CD4-positive, alpha-beta T cell treated with Interleukin-6 for 4 hours (primary cell): ENCODE measurements around the gene CTU2.

ENCODE experiments used
- DNase-seq: peaks from one replicate; pipeline ENCODE4 v3.0.0-alpha.2; 2020; ENCODE audit warnings: mixed read lengths

Gene CTU2

DNA sequence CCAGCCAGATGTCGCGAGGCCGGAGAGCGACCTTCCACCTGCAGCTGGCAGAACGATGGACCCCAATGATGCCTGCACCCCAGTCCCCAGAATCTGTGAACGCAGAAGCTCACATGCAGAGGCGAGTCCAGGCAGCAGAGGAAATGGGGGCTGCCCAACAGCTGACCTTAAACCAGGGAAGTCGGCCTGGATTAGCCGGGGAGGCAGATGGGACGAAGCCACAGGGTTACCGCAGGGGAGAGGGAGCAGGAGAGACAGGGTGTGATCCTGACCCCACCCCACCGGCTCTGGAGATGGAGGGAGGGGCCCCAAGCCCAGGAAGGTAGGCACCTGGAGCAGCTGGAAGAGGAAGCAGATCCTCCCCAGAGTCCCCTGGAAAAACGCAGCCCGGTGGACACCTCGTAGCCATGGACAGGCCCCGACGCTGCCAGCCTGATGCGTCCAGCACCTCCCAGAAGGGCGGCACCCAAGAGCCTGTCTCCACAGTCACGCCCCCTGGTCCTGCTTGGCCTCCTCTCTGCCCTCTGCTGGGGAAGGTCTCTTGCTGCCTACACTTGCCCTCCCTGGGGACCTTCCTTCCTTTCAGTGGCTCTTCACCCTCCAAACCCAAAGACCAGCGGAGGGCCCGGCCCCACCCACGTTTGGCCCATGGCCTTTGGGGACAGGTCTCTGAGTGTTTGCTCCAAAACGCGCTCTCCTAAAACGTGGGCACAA lies 41.4 kb downstream of the CTU2 start:
- peak; percentile 28 for DNase-seq

DNA sequence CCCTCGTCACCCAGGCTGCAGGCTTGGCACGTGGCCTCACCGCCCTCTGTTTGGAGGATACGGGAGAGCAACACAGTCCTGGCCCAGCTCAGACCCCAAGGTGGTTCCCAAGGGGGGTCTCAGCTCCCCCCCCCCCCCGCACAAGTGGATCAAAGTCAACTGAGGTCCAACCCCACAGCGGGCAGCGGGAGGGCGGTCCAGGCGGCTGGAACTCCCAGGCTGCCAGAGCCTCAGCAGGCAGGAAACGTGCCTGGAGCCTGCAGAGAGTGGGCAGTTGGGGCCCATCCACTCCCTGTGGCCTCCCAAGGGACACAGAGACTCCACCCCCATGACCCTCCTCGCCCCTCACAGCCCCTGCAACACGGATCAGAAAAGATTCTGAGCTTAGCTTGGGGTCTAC lies 42.1 kb downstream of the CTU2 start:
- DNase-seq = no peak

- no peak for DNase-seq
Measured at GRCh38 chr16:88749358-88749757, 43.1 kb downstream of the CTU2 start.

GRCh38 chr16:88750854-88751253 lies 44.6 kb downstream of the CTU2 start:
- no peak for DNase-seq

- no peak for DNase-seq
Measured at GRCh38 chr16:88752386-88753002, 46.2 kb downstream of the CTU2 start.

DNA sequence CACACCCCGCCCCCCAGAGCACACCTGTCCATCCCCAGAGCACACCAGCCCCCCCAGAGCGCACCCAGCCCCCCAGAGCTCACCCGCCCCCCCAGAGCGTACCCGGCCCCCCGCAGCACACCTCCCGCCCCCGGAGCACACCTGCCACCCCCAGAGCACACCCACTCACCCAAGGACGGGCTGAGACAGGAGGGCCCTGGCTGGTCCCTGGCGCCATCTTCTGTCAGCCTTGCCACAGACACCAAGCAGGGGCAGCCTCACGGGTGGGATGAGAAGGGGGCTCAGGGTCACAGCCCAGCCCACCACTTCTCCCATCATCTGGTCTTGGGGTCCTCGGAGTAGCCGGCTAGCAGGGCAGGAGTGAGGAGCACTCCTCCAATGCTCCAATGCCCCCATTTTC lies 46.9 kb downstream of the CTU2 start:
- DNase-seq = no peak

DNA sequence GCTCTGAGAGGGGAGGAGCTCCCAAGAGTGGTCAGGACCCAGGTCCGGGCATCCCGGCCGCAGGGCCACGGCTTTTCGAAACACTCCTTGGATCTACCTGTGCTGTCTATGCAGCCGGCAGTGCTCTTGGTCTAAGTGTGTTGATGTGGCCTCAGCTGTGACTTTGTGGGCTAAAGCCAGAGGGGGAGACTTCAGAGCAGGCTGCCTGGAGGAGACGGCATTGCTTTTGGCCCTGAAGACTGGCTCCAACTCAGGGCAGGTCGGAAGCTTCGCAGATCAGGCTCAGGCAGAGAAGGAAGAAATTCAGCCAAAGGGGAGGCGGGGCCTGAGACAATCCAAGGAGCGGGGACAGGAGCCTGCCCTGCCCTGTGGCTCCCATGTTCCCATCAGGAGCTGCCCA lies 47.3 kb downstream of the CTU2 start:
- no peak for DNase-seq

- no peak for DNase-seq
Measured at GRCh38 chr16:88754109-88754911, 48.0 kb downstream of the CTU2 start.

DNA sequence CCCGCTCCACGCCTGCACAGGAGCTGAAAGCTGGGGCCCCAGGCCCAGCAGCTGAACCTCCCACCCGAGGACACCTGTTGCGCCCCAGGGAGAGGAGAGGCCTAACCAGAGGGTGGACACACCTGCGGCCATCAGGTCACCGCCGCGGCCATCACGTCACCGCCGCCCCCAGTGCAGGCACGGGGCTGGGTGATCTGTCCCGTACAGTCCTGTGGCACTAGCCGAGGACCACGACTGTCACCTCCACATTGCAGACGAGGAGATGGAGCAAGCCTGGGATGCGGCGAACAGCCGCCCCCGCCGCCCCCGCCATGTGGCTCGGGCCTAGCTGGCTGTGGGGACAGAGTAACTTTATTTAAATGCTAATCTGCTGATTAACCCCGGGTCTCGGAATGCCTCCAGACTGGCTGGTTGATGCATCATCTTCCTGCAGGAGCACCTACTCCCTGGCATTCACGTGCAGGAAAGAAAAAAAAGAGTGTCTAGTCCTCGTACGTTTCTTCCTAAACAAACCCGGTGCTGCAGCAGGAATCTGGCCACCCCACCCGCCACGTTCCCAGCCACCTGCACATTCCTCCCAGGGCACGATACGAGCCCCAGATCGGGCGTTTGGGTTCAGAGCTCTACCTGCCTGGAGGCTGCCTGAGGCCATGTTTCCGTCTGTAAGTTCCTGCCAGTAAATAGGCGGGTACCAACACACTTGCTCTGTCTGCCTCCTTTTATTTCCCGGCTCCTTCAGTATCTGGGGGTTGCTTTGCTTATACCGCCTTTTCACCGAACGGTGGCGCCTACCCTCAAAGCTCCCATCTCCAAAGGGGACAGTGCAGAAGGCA lies 48.8 kb downstream of the CTU2 start:
- peak; percentile 49 for DNase-seq

- no peak for DNase-seq
Measured at GRCh38 chr16:88755745-88756443, 49.6 kb downstream of the CTU2 start.

DNA sequence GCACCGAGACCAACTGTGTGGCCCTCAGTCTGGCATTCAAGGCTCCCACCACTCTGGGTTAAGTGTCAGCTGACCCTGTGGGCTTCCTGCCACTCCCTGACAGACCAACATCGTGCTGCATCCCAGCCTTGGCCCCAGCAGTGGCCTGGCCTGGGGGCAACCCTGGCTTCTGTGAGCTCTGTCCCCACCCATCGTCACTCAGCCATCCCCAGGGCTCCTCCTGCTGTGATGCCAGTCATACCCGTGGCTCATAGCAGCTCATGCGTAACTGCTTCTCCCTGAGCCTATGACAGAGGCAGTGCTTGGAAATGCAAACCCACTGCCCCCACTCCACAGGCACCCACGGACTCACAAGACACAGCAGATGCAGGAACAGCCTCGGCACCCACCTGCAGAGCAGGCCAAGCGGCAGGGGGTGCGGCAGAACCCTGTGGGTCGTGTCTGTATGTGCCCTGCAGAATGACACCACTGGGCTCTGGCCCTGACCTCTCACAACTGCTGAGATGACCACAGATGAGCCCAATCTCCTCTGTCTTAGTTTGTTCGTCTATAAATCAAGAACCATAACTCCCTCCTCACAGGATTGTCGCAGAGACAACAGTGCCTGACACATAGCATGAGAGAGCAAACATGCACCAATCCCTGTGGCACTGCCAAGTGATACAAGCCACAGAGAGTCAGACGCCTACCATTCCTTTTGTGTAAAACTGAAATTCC lies 52.1 kb downstream of the CTU2 start:
- no peak for DNase-seq

DNA sequence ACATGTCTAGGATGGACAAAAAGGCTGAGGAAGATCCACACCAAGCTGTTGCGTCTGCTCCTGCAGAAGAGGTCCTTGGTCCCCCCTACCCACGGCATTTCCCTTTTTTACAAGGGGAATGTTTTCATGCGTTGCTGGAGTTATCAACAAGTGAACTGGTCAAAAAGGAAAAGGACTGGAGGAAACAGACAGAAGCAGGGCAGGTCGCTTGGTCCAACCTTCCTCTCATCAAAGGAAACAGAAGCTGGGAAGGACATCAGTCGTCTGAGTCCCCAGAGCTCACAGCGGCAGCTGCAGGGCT lies 52.6 kb downstream of the CTU2 start:
- no peak for DNase-seq

- DNase-seq = peak; percentile 79
Measured at GRCh38 chr16:88759245-88759975, 53.1 kb downstream of the CTU2 start.

DNA sequence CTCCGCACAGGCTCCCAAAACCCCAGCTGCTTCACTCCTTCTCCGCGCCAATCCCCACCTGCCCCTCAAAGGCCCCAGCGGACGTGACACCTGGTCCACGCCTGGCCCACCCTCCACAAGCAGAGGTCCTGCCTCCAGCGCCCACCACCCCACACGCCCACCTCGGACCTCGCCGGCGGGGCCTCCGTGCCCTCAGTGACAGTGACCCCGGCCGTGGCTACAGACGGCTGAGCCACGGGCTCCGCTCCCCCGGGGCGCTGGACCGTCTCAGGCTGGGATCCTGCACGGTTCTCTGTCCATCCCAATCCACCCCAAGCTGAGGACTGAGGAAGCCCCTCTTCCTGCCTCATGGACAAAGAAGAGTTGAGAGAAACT lies 53.7 kb downstream of the CTU2 start:
- no peak for DNase-seq

- no peak for DNase-seq
Measured at GRCh38 chr16:88760424-88761142, 54.3 kb downstream of the CTU2 start.

- no peak for DNase-seq
Measured at GRCh38 chr16:88761143-88761534, 54.8 kb downstream of the CTU2 start.

- no peak for DNase-seq
Measured at GRCh38 chr16:88761830-88762229, 55.5 kb downstream of the CTU2 start.

- no peak for DNase-seq
Measured at GRCh38 chr16:88762258-88762870, 56.1 kb downstream of the CTU2 start.

- DNase-seq = no peak
Measured at GRCh38 chr16:88762941-88763340, 56.6 kb downstream of the CTU2 start.

DNA sequence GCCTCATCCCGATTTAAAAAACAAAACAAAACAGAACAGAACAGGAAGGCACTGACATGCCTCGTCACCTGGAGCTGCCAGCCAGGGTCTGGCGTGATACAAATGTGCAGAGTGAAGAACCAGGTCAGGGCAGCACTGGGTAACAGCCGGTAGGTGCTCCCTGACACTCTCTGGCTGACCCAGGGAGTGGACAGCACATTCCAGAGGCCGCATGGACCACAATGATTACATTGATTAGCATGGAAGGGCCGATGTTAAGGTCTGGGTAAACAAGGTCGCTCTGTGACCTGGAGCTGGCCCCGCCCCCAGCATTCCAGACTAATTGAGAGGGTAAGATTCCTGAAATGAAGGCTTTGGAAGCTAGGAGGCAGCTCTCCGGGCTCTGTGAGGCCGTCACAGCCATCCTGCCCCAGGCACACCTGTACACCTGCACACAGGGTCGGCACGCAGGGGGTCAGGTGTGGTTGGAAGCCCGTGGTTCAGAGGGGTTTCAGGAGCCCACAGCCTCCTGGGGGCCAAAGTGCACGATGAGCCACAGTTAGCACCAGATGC lies 57.3 kb downstream of the CTU2 start:
- DNase-seq = no peak
